Fibroblast of villous mesenchyme (primary cell): ENCODE data around the gene KREMEN1. TPM values are rescaled to one million over a fixed set of nuclear protein-coding genes. Genes with fewer than 3 reads are reported as not detected.
"Not testable (repeated sequence)": the region's sequence is repeated elsewhere in the genome, so short reads cannot be mapped to it uniquely, and the experiment has no call there.

ENCODE experiments used
- DNase-seq: peaks from one replicate; pipeline ENCODE4 v3.0.0-alpha.2; 2010; ENCODE audit warnings: low read depth
- H3K4me3 ChIP-seq: 2 replicates; pipeline ENCODE4 v1.5.1; 2011; ENCODE audit warnings: low read depth, mild to moderate bottlenecking, low read length
- CTCF ChIP-seq: IDR thresholded peaks from 2 replicates; pipeline ENCODE4 v1.5.1; 2012; ENCODE audit warnings: low read depth, mild to moderate bottlenecking, low read length; ENCODE audit not compliant: insufficient read depth
- total RNA-seq: library from RNA; depleted of rRNA; stranded (reverse); fragments of >200 nt; gene quantifications from 2 replicates; pipeline ENCODE4 v1.2.3, GENCODE V29; 2012

KREMEN1 gene
- total RNA-seq, 1 donor = 2.6 TPM

GRCh38 chr22:29113319-29113718 lies 40.5 kb downstream of the KREMEN1 start:
- H3K4me3 ChIP-seq = no peak overlapping the region
- DNase-seq = no peak

GRCh38 chr22:29114392-29114791 lies 41.6 kb downstream of the KREMEN1 start:
- no peak overlapping the region for H3K4me3 ChIP-seq
- no peak for DNase-seq
- TF ChIP-seq CTCF = no peak

More at GRCh38 chr22:29113319-29113718, 40.5 kb downstream of the KREMEN1 start:
- no peak for TF ChIP-seq CTCF

GRCh38 chr22:29115682-29116288 lies 43.0 kb downstream of the KREMEN1 start:
- peak; percentile 8 for TF ChIP-seq CTCF
- peak; percentile 46 for DNase-seq
- H3K4me3 ChIP-seq = no peak overlapping the region

- H3K4me3 ChIP-seq = no peak overlapping the region
- TF ChIP-seq CTCF = no peak
- peak; percentile 83 for DNase-seq
These were observed 43.7 kb downstream of the KREMEN1 start for GRCh38 chr22:29116397-29117123.

- DNase-seq = no peak
These were observed 45.1 kb downstream of the KREMEN1 start for GRCh38 chr22:29117799-29118477.

GRCh38 chr22:29120098-29120912 lies 47.5 kb downstream of the KREMEN1 start:
- DNase-seq, H3K4me3 ChIP-seq: not testable (repeated sequence)

More at GRCh38 chr22:29117799-29118477, 45.1 kb downstream of the KREMEN1 start:
- TF ChIP-seq CTCF = no peak
- no peak overlapping the region for H3K4me3 ChIP-seq
